ENCODE measurements around the gene RUVBL2. TPM values are rescaled to one million over a fixed set of nuclear protein-coding genes. Genes with fewer than 3 reads are reported as not detected.

Gene RUVBL2
- total and polyA plus RNA-seq, 2 of the 4 experiments (the other 2 are of a cell fraction), result 196 to 391 TPM

- Histone ChIP-seq H2AK9ac (replicated peaks; ENCODE audit: low read depth, low read length, poor library complexity) (peak overlapping the region; percentile 53), H3K23ac (ENCODE audit: low read depth, low read length) (no peak overlapping the region), H4K5ac (ENCODE audit: low read depth, low read length) (no peak overlapping the region; the same call in 1 of the 2 replicates), H3K9me3 (ENCODE audit: control insufficient read depth, insufficient read depth, low read length) (no peaks in the 10 kb centered on the region), H3K9ac (ENCODE audit: low read depth, low read length) (peak overlapping the region; percentile 70; the same call in 1 of the 2 replicates), H3K4me3 (ENCODE audit: insufficient read depth, low read depth, low read length) (no peak overlapping the region), H3K27me3 (ENCODE audit: control insufficient read depth, insufficient read depth, low read length) (no peaks in the 10 kb centered on the region), H3K18ac (ENCODE audit: low read depth, low read length) (no peak overlapping the region), H2BK120ac (ENCODE audit: low read depth, low read length) (peak overlapping the region; percentile 99; the same call in 1 of the 2 replicates), H3K9me1 (ENCODE audit: insufficient read depth, low read length) (peaks cover 11% of the 10 kb centered on the region), H3K4me2 (ENCODE audit: low read depth, low read length) (no peak overlapping the region), H2BK5ac (ENCODE audit: low read depth, low read length, poor library complexity, severe bottlenecking) (peak overlapping the region; percentile 99), H4K91ac (ENCODE audit: insufficient read depth, low read depth, low read length) (peak overlapping the region; percentile 58), H2BK20ac (ENCODE audit: low read depth, low read length) (no peak overlapping the region), H2AFZ (replicated peaks; ENCODE audit: low read length, poor library complexity) (no peak overlapping the region), H3K79me1 (ENCODE audit: low read depth in 1 of 2, low read length in 2 of 2) (peaks cover 0 to 74% of the 10 kb centered on the region in 2 experiments; a peak in 3 of 4 replicates), H3K36me3 (ENCODE audit: control insufficient read depth, insufficient read depth, low read length) (peaks cover 25% of the 10 kb centered on the region), H3K4me1 (ENCODE audit: control insufficient read depth, insufficient read depth, low read length) (peaks cover 20% of the 10 kb centered on the region), H4K20me1 (ENCODE audit: insufficient read depth, low read length) (peaks cover 27% of the 10 kb centered on the region), H3K27ac (ENCODE audit: insufficient read depth, low read length) (peak overlapping the region; percentile 96), H3K56ac (ENCODE audit: extremely low read depth, insufficient read depth, low read length) (no peak overlapping the region), H2AK5ac (ENCODE audit: low read depth, low read length) (peak overlapping the region; percentile 86; the same call in 1 of the 2 replicates), H4K8ac (ENCODE audit: low read depth in 2 of 2, low read length in 2 of 2) (peak overlapping the region; percentile 63 to 92; a peak in 2 of 4 replicates), H3K4ac (ENCODE audit: low read depth, low read length) (peak overlapping the region; percentile 99), H3K14ac (replicated peaks; ENCODE audit: low read depth, low read length) (no peak overlapping the region), H2BK15ac (ENCODE audit: low read depth, low read length) (no peak overlapping the region)
- no peak for DNase-seq
- CTCF ChIA-PET, result no interaction called here
- no TSS peak for BruUV-seq (replicated peaks)
- intact Hi-C loops (cut with micrococcal nuclease) (loop anchor here (10.0 kb wide), 1 partner anchor 318 kb away; the partner anchor contains the start of gene CA11), in situ Hi-C loops (cut with MboI; ENCODE audit: low sequenced_read_pairs) (loop anchor here (5.0 to 10.0 kb wide), 2 partner anchors 71 to 318 kb away; partner anchors contain the start of gene CA11), dilution Hi-C loops (cut with HindIII; ENCODE audit: low sequenced_read_pairs, unreplicated experiment) (no loop called here)
- TF ChIP-seq MAZ (IDR thresholded peaks at IDR 0.05; ENCODE audit: borderline replicate concordance, low read depth, low read length) (no peak), POLR2A (IDR thresholded peaks at IDR 0.05; ENCODE audit: low read depth, low read length) (no peak), FOS (IDR thresholded peaks at IDR 0.05; ENCODE audit: low read depth, low read length) (no peak), MXI1 (IDR thresholded peaks at IDR 0.05; ENCODE audit: borderline replicate concordance, low read depth, low read length) (no peak), BHLHE40 (IDR thresholded peaks at IDR 0.05; ENCODE audit: low read depth, low read length) (no peak), CHD1 (IDR thresholded peaks at IDR 0.05; ENCODE audit: low read depth, low read length) (no peak), MAFK (IDR thresholded peaks at IDR 0.05; ENCODE audit: low read depth, low read length) (no peak), CEBPB (IDR thresholded peaks at IDR 0.05; ENCODE audit: low read depth, low read length) (no peak), SMC3 (IDR thresholded peaks at IDR 0.05; ENCODE audit: low read depth, low read length) (no peak)
- WGBS, 2 experiments (ENCODE audit: extremely low coverage in 2 of 2, insufficient read length in 1 of 2), result no CpG with 5 or more reads among the region's 7 CpGs
- ATAC-seq (ENCODE audit: low read depth), result no peak
- POLR2A ChIA-PET (ENCODE audit: unreplicated experiment), result no interaction called here
Observed at GRCh38 chr19:48962849-48963165, 30.9 kb upstream of the RUVBL2 start.

Measured in IMR-90 (cell line).